HEK293T (cell line): ENCODE data around the gene IPO11.
"Not testable (repeated sequence)": the region's sequence is repeated elsewhere in the genome, so short reads cannot be mapped to it uniquely, and the experiment has no call there.

ENCODE experiments used
- CTCF ChIA-PET: fragments of 350-600 bp; formaldehyde crosslinking; extraction: SDS; loops from one replicate; lab custom pipeline; 2021; ENCODE audit warnings: antibody characterized with exemption, inconsistent platforms; lab: Yijun Ruan, JAX
- POLR2A ChIA-PET: fragments of 350-600 bp; formaldehyde crosslinking; extraction: SDS; loops from one replicate; lab custom pipeline; 2020; ENCODE audit warnings: antibody characterized with exemption, inconsistent platforms; lab: Yijun Ruan, JAX
- DNase-seq: peaks from one replicate; pipeline ENCODE4 v3.0.0; 2012; ENCODE audit warnings: mixed read lengths; ENCODE audit errors: extremely low spot score
- ARNT ChIP-seq: fragments of 450-650 bp; IDR thresholded peaks from 2 replicates; pipeline ENCODE4 v1.6.1; 2017; ENCODE audit warnings: mild to moderate bottlenecking
- BHLHE40 ChIP-seq: fragments of 450-650 bp; IDR thresholded peaks from 2 replicates; pipeline ENCODE4 v1.6.1; 2016; ENCODE audit warnings: mild to moderate bottlenecking, moderate library complexity, borderline replicate concordance
- CTBP1 ChIP-seq: fragments of 450-650 bp; IDR thresholded peaks from 2 replicates; pipeline ENCODE4 v1.6.1; 2016; ENCODE audit warnings: borderline replicate concordance
- ELF4 ChIP-seq: fragments of 450-650 bp; IDR thresholded peaks from 2 replicates; pipeline ENCODE4 v1.6.1; 2017; ENCODE audit warnings: antibody characterized with exemption
- FOXA1 ChIP-seq: fragments of 450-650 bp; IDR thresholded peaks from 2 replicates; pipeline ENCODE4 v1.6.1; 2016; ENCODE audit warnings: mild to moderate bottlenecking
- FOXK2 ChIP-seq: fragments of 450-650 bp; IDR thresholded peaks from 2 replicates; pipeline ENCODE4 v1.6.1; 2016; ENCODE audit warnings: mild to moderate bottlenecking
- FOXM1 ChIP-seq: fragments of 450-650 bp; IDR thresholded peaks from 2 replicates; pipeline ENCODE4 v1.6.1; 2017; ENCODE audit warnings: mild to moderate bottlenecking, borderline replicate concordance
- HDGF ChIP-seq: fragments of 450-650 bp; IDR thresholded peaks from 2 replicates; pipeline ENCODE4 v1.6.1; 2017; ENCODE audit warnings: antibody characterized with exemption, borderline replicate concordance
- L3MBTL2 ChIP-seq: fragments of 450-650 bp; conservative IDR thresholded peaks from 2 replicates; pipeline ENCODE4 v1.6.1; 2016; ENCODE audit warnings: mild to moderate bottlenecking
- LEF1 ChIP-seq: fragments of 450-650 bp; IDR thresholded peaks from 2 replicates; pipeline ENCODE4 v1.6.1; 2017; ENCODE audit warnings: mild to moderate bottlenecking, borderline replicate concordance
- NFRKB ChIP-seq: fragments of 450-650 bp; IDR thresholded peaks from 2 replicates; pipeline ENCODE4 v1.6.1; 2016; ENCODE audit warnings: mild to moderate bottlenecking, moderate library complexity
- PKNOX1 ChIP-seq: fragments of 450-650 bp; IDR thresholded peaks from 2 replicates; pipeline ENCODE4 v1.6.1; 2016
- SP1 ChIP-seq: fragments of 450-650 bp; IDR thresholded peaks from 2 replicates; pipeline ENCODE4 v1.6.1; 2017
- SUZ12 ChIP-seq: fragments of 450-650 bp; IDR thresholded peaks from 2 replicates; pipeline ENCODE4 v1.6.1; 2016; ENCODE audit warnings: mild to moderate bottlenecking
- TARDBP ChIP-seq: fragments of 450-650 bp; IDR thresholded peaks from 2 replicates; pipeline ENCODE4 v1.6.1; 2016
- ZNF384 ChIP-seq: fragments of 450-650 bp; IDR thresholded peaks from 2 replicates; pipeline ENCODE4 v1.6.1; 2016

IPO11 gene

GRCh38 chr5:62623271-62623670, 210.7 kb downstream of the IPO11 start:
- ChIA-PET POLR2A (no interaction called here), CTCF (interaction anchor here (1.1 kb wide), 1 partner anchor 10 kb away, joined by 4 read pairs; no protein-coding TSS in a partner anchor)
- DNase-seq = no peak
- TF ChIP-seq TARDBP = no peak
- no peak for TF ChIP-seq FOXA1

- POLR2A ChIA-PET, DNase-seq, CTCF ChIA-PET: not testable (repeated sequence)
Observed at GRCh38 chr5:62624436-62624835, 211.9 kb downstream of the IPO11 start.

- TF ChIP-seq FOXK2 (no peak), NFRKB (no peak)
- ChIA-PET POLR2A (no interaction called here), CTCF (no interaction called here)
- DNase-seq = no peak
Observed at GRCh38 chr5:62626534-62626933, 214.0 kb downstream of the IPO11 start.

GRCh38 chr5:62627121-62627520, 214.6 kb downstream of the IPO11 start:
- ChIA-PET CTCF (interaction anchor here (0.6 kb wide), 1 partner anchor 165 kb away, joined by 9 read pairs; no protein-coding TSS in a partner anchor), POLR2A (no interaction called here)
- no peak for DNase-seq
- TF ChIP-seq LEF1 (no peak), SP1 (no peak), FOXM1 (no peak), FOXA1 (no peak)

- DNase-seq = no peak
- ChIA-PET CTCF (interaction anchor here (0.6 kb wide), 2 partner anchors 97 to 165 kb away, joined by 3 to 9 read pairs; no protein-coding TSS in a partner anchor), POLR2A (no interaction called here)
- TF ChIP-seq TARDBP (no peak), ELF4 (no peak), FOXK2 (no peak), PKNOX1 (no peak)
Observed at GRCh38 chr5:62627901-62628300, 215.3 kb downstream of the IPO11 start.

- ChIA-PET POLR2A (no interaction called here), CTCF (no interaction called here)
- DNase-seq = no peak
- TF ChIP-seq ZNF384 (no peak), NFRKB (no peak), SP1 (no peak), HDGF (no peak), LEF1 (no peak), BHLHE40 (no peak), PKNOX1 (no peak), TARDBP (no peak), SUZ12 (no peak), FOXA1 (no peak), L3MBTL2 (no peak), CTBP1 (no peak), ARNT (no peak), FOXK2 (no peak), FOXM1 (no peak)
Observed at GRCh38 chr5:62631909-62632580, 219.5 kb downstream of the IPO11 start.

- ChIA-PET CTCF (no interaction called here), POLR2A (no interaction called here)
- TF ChIP-seq ZNF384 = no peak
- TF ChIP-seq TARDBP = no peak
- peak; percentile 55 for TF ChIP-seq PKNOX1
- no peak for DNase-seq
Observed at GRCh38 chr5:62633243-62633642, 220.7 kb downstream of the IPO11 start.

GRCh38 chr5:62640446-62640845, 227.9 kb downstream of the IPO11 start:
- no peak for TF ChIP-seq TARDBP
- no peak for TF ChIP-seq FOXM1
- no peak for TF ChIP-seq NFRKB
- TF ChIP-seq ZNF384 = no peak
- TF ChIP-seq HDGF = no peak
- no peak for TF ChIP-seq SUZ12
- TF ChIP-seq SP1 = no peak
- no peak for TF ChIP-seq PKNOX1
- no peak for TF ChIP-seq FOXA1
- TF ChIP-seq L3MBTL2 = no peak
- ChIA-PET POLR2A (no interaction called here), CTCF (no interaction called here)
- DNase-seq = no peak
